Hepatocyte (in vitro differentiated cells): ENCODE data around the gene CTNNA2. TPM values are rescaled to one million over a fixed set of nuclear protein-coding genes. Genes with fewer than 3 reads are reported as not detected.

ENCODE experiments used
- DNase-seq: peaks from one replicate; pipeline ENCODE4 v3.0.0-alpha.2; 2016; ENCODE audit warnings: low spot score
- H2AFZ ChIP-seq: fragments of 200-600 bp; sonication (generic); 2 replicates; pipeline ENCODE4 v1.6.0; 2016; ENCODE audit warnings: antibody characterized with exemption, mild to moderate bottlenecking
- H3K27ac ChIP-seq: fragments of 200-600 bp; sonication (generic); 2 replicates; pipeline ENCODE4 v1.5.1; 2016; ENCODE audit warnings: mild to moderate bottlenecking
- H3K27me3 ChIP-seq: fragments of 200-600 bp; sonication (generic); 2 replicates; pipeline ENCODE4 v1.6.1; 2016
- H3K36me3 ChIP-seq: fragments of 200-600 bp; sonication (generic); replicated peaks from 2 replicates; pipeline ENCODE4 v1.5.1; 2016; ENCODE audit warnings: low read depth; ENCODE audit not compliant: insufficient read depth
- H3K4me1 ChIP-seq: fragments of 200-600 bp; sonication (generic); 2 replicates; pipeline ENCODE4 v1.5.1; 2016; ENCODE audit warnings: mild to moderate bottlenecking, moderate library complexity; ENCODE audit not compliant: insufficient read depth
- H3K4me2 ChIP-seq: fragments of 200-600 bp; sonication (generic); 2 replicates; pipeline ENCODE4 v1.6.0; 2016
- H3K4me3 ChIP-seq: fragments of 200-600 bp; sonication (generic); 2 replicates; pipeline ENCODE4 v1.5.1; 2016; ENCODE audit warnings: mild to moderate bottlenecking
- H3K79me2 ChIP-seq: fragments of 200-600 bp; sonication (generic); 2 replicates; pipeline ENCODE4 v1.6.0; 2017; ENCODE audit warnings: mild to moderate bottlenecking
- H3K9me2 ChIP-seq: fragments of 200-600 bp; sonication (generic); replicated peaks from 2 replicates; pipeline ENCODE4 v1.6.0; 2017; ENCODE audit warnings: mild to moderate bottlenecking; ENCODE audit not compliant: insufficient read depth
- H3K9me3 ChIP-seq: fragments of 200-600 bp; sonication (generic); 2 replicates; pipeline ENCODE4 v1.5.1; 2016; ENCODE audit warnings: low read depth, mild to moderate bottlenecking
- H4K20me1 ChIP-seq: fragments of 200-600 bp; sonication (generic); 2 replicates; pipeline ENCODE4 v1.6.0; 2016; ENCODE audit warnings: mild to moderate bottlenecking; ENCODE audit not compliant: insufficient read depth, poor library complexity, severe bottlenecking
- CTCF ChIP-seq: fragments of 200-600 bp; sonication (generic); IDR thresholded peaks from 2 replicates; pipeline ENCODE4 v1.5.1; 2016; ENCODE audit warnings: antibody characterized with exemption, mild to moderate bottlenecking; ENCODE audit not compliant: poor library complexity
- EZH2 ChIP-seq: fragments of 200-600 bp; sonication (generic); IDR thresholded peaks from 2 replicates; pipeline ENCODE4 v1.6.1; 2016; ENCODE audit warnings: antibody characterized with exemption, mild to moderate bottlenecking, borderline replicate concordance
- EZH2phosphoT487 ChIP-seq: fragments of 200-600 bp; sonication (generic); IDR thresholded peaks from one replicate; pipeline ENCODE4 v1.6.1; 2018; ENCODE audit warnings: antibody characterized with exemption, mild to moderate bottlenecking, low read depth, moderate library complexity; ENCODE audit not compliant: unreplicated experiment, severe bottlenecking
- WGBS: methylation state at CpG from one replicate; pipeline ENCODE4 v1.1.6; 2016; ENCODE audit warnings: low lambda C conversion rate; ENCODE audit errors: missing lambda C conversion rate; 5-methylcytosine and 5-hydroxymethylcytosine counted together
- polyA plus RNA-seq: library from polyadenylated mRNA; unstranded; fragments of >200 nt; fragmentation: Nextera tagmentation; extraction: Ambion mirVana; gene quantifications from 2 replicates; pipeline ENCODE4 v1.2.1, GENCODE V29; 2016
- total RNA-seq: library from RNA; depleted of rRNA; stranded (reverse); fragments of >200 nt; gene quantifications from 2 replicates; pipeline ENCODE4 v1.2.3, GENCODE V29; 2014

The CTNNA2 gene
- total and polyA plus RNA-seq, 2 experiments from 2014 or later = 0.79 to 4.4 TPM

DNA sequence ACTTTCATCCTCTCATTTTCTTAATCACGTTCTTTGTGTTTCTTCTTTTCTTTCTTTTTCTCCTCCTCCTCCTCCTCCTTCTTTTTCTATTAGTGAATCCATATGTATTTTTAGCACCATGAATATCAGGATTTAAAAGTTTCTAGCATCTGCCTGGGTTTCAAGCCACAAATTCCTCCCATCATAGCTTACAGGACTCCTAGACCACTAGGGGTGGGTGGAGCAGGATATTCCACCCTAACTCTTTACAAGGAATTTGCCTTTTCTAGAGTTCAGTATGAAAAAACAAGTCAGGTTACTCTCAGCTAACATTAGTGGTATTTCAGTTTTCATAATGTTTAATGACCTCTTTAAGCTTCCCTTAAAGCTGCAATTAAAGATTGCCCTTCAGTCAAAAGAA, 810.8 kb downstream of the CTNNA2 start:
- Histone ChIP-seq H3K9me3 (no peaks in the 10 kb centered on the region), H3K79me2 (no peaks in the 10 kb centered on the region), H3K4me1 (no peaks in the 10 kb centered on the region), H3K36me3 (no peaks in the 10 kb centered on the region), H2AFZ (no peak overlapping the region), H3K27me3 (peaks cover 39% of the 10 kb centered on the region), H3K27ac (no peak overlapping the region), H3K9me2 (no peaks in the 10 kb centered on the region), H3K4me2 (no peak overlapping the region), H4K20me1 (no peaks in the 10 kb centered on the region), H3K4me3 (no peak overlapping the region)
- TF ChIP-seq EZH2 (no peak), CTCF (no peak), EZH2phosphoT487 (no peak)
- no peak for DNase-seq
- 93% methylated on average over 1 of the region's 1 CpG for WGBS

GRCh38 chr2:80324525-80324924, 811.7 kb downstream of the CTNNA2 start:
- no peak for DNase-seq
- H3K79me2 ChIP-seq = no peaks in the 10 kb centered on the region
- H4K20me1 ChIP-seq = no peaks in the 10 kb centered on the region
- no peak overlapping the region for H3K27ac ChIP-seq
- no peak overlapping the region for H2AFZ ChIP-seq
- TF ChIP-seq EZH2 = no peak
- no peak for TF ChIP-seq EZH2phosphoT487
- no peak for TF ChIP-seq CTCF
- no peak overlapping the region for H3K4me3 ChIP-seq
- no peaks in the 10 kb centered on the region for H3K36me3 ChIP-seq
- H3K9me3 ChIP-seq = no peaks in the 10 kb centered on the region
- peaks cover 39% of the 10 kb centered on the region for H3K27me3 ChIP-seq
- H3K4me1 ChIP-seq = no peaks in the 10 kb centered on the region
- no peak overlapping the region for H3K4me2 ChIP-seq
- H3K9me2 ChIP-seq = no peaks in the 10 kb centered on the region
- 68% methylated on average over 3 of the region's 3 CpGs for WGBS

DNA sequence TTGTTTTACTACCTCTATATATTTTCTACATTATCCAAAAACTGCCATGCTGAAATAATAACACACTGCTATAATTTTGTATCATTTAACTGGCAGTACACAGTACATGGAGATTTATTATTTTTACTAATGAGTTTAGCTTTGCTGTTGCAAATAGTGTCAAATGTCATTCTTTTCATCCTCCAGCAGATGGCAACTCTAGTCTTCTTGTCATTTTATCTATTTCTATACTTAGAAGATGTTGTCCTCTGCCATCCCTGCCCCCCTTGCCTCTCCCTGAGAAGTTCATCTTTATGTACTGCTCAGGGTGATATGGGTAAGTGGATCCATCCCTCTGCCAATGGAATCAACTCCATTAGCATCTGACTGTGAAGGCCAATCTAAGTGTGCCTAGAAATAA, 813.4 kb downstream of the CTNNA2 start:
- Histone ChIP-seq H2AFZ (no peak overlapping the region), H3K9me2 (no peaks in the 10 kb centered on the region), H3K4me3 (no peak overlapping the region), H3K4me1 (no peaks in the 10 kb centered on the region), H3K27me3 (peaks cover 36% of the 10 kb centered on the region), H3K36me3 (no peaks in the 10 kb centered on the region), H3K9me3 (no peaks in the 10 kb centered on the region), H3K79me2 (no peaks in the 10 kb centered on the region), H3K4me2 (no peak overlapping the region), H3K27ac (no peak overlapping the region), H4K20me1 (no peaks in the 10 kb centered on the region)
- peak; percentile 44 for DNase-seq
- TF ChIP-seq EZH2phosphoT487 = no peak
- TF ChIP-seq CTCF = peak; percentile 64

DNA sequence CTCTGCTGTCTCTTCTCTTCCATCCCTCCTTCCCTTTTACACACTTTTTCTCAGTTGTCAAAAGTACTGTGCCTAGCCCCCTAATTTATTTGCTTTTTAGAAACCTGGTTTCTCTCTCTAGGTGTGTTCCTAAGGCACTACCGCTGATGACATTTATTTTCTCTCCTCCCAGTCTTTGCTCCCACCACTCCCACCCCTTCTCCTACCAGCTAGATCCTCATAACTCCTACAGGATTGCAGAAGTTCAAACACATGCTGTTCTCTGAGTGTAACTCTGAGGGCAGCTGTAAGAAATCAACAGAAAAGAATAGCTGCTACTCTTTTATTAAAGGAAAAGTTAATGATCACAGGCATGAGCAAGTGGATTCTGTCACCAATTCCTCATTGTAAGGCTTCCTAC, 814.0 kb downstream of the CTNNA2 start:
- 67% methylated on average over 1 of the region's 1 CpG for whole genome bisulfite sequencing

More for the DNA sequence above, 814.0 kb downstream of the CTNNA2 start:
- TF ChIP-seq EZH2 (no peak), EZH2phosphoT487 (no peak), CTCF (no peak)
- Histone ChIP-seq H3K9me2 (no peaks in the 10 kb centered on the region), H3K9me3 (no peaks in the 10 kb centered on the region), H3K79me2 (no peaks in the 10 kb centered on the region), H4K20me1 (no peaks in the 10 kb centered on the region), H2AFZ (no peak overlapping the region), H3K27me3 (peaks cover 35% of the 10 kb centered on the region), H3K4me1 (no peaks in the 10 kb centered on the region), H3K4me2 (no peak overlapping the region), H3K27ac (no peak overlapping the region), H3K36me3 (no peaks in the 10 kb centered on the region), H3K4me3 (no peak overlapping the region)
- DNase-seq = no peak
